Muscle of leg (tissue), 11 donors: Measurements from ENCODE around the gene RACGAP1. TPM values are rescaled to one million over a fixed set of nuclear protein-coding genes. Genes with fewer than 3 reads are reported as not detected.

Experiments
- DNase-seq: peaks from one replicate; pipeline ENCODE4 v3.0.0; 2013
- H3K27ac ChIP-seq: one replicate; pipeline ENCODE4 v1.5.1; 2013; ENCODE audit warnings: mild to moderate bottlenecking, low read length, control low read depth
- H3K27me3 ChIP-seq: one replicate; pipeline ENCODE4 v1.6.1; 2013; ENCODE audit warnings: low read length; ENCODE audit not compliant: control insufficient read depth, insufficient read depth
- H3K36me3 ChIP-seq: one replicate; pipeline ENCODE4 v1.6.1; 2013; ENCODE audit warnings: low read length; ENCODE audit not compliant: control insufficient read depth, insufficient read depth
- H3K4me1 ChIP-seq: one replicate; pipeline ENCODE4 v1.6.1; 2013; ENCODE audit warnings: low read length; ENCODE audit not compliant: control insufficient read depth, insufficient read depth
- H3K4me3 ChIP-seq: one replicate; pipeline ENCODE4 v1.5.1; 2013; ENCODE audit warnings: low read length, control low read depth
- H3K9me3 ChIP-seq: replicated peaks from 2 replicates; pipeline ENCODE4 v1.6.1; 2013; ENCODE audit warnings: low read depth, low read length; ENCODE audit not compliant: control insufficient read depth
- WGBS: methylation state at CpG from one replicate; pipeline ENCODE4 v1.1.5; 2013; ENCODE audit warnings: missing lambda C conversion rate; ENCODE audit not compliant: insufficient coverage; 5-methylcytosine and 5-hydroxymethylcytosine counted together
- polyA plus RNA-seq, 8 donors: library from polyadenylated mRNA; unstranded; fragments of 120-200 nt; gene quantifications; one replicate each; pipeline versions ENCODE4 v1.2.1 to v1.2.3, GENCODE V29; 2013; ENCODE audit warnings: inconsistent platforms in 1 of 8, low replicate concordance in 1 of 8; ENCODE audit not compliant: insufficient read length in 8 of 8, insufficient read depth in 1 of 8
- total RNA-seq: library from RNA; stranded (reverse); fragments of 120-200 nt; gene quantifications from one replicate; pipeline ENCODE4 v1.2.4, GENCODE V29; 2013

The RACGAP1 gene
- total and polyA plus RNA-seq, 9 donors = 21.3 to 40.7 (median 28.8) TPM

DNA sequence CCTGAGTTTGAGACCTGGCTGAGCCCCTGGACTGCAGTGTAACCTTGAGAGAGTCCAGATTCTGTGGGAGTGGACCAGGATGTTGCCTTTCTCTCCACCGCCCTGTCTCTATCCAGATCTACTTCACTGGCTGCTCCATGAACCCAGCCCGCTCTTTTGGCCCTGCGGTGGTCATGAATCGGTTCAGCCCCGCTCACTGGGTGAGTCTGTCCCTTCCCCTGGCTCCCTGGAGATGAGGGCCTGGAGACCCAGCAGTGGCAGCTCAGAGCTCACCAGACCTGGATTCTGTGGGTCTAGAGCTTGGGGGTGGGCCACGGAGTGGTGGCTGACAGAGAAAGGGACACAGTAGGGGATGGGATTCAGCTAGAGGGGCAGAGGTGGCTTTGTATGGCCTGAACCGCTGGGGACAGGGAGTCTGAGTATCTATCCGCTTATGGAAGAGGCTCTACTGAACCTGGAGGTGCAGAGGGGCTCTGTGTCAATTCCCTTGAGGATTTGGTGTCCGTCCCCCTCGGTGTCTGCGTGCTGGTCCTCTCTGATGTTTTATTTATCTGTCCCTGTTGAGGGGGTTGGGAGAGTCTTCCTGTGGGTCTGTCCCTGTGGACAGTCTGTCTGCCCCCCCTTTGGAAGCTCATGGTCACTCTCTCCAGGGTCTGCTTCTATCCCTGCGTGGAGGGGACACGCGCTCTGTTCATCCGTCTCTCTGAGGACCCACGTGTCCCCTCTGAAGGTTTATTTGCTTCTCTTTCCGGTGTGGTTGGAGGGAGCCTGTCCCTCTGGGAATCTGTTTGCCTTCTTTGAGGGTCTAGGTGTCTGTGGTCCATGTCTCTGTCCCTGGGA is 61.1 kb downstream of the RACGAP1 start:
- no peak overlapping the region for H3K4me3 ChIP-seq
- H3K27me3 ChIP-seq = peaks cover 76% of the 10 kb centered on the region
- H3K36me3 ChIP-seq = no peaks in the 10 kb centered on the region
- no peaks in the 10 kb centered on the region for H3K9me3 ChIP-seq
- peaks cover 39% of the 10 kb centered on the region for H3K4me1 ChIP-seq
- DNase-seq = no peak
- 93% methylated on average over 9 of the region's 17 CpGs for WGBS
- no peak overlapping the region for H3K27ac ChIP-seq

- Histone ChIP-seq H3K27me3 (peaks cover 76% of the 10 kb centered on the region), H3K4me1 (peaks cover 39% of the 10 kb centered on the region), H3K4me3 (no peak overlapping the region), H3K27ac (no peak overlapping the region), H3K36me3 (no peaks in the 10 kb centered on the region), H3K9me3 (no peaks in the 10 kb centered on the region)
- WGBS = 67% methylated on average over 12 of the region's 21 CpGs
- DNase-seq = no peak
Observed at GRCh38 chr12:49962861-49963765, 62.2 kb downstream of the RACGAP1 start.

- no peaks in the 10 kb centered on the region for H3K36me3 ChIP-seq
- peaks cover 76% of the 10 kb centered on the region for H3K27me3 ChIP-seq
- H3K4me1 ChIP-seq = peaks cover 31% of the 10 kb centered on the region
- H3K27ac ChIP-seq = no peak overlapping the region
- 49% methylated on average over 30 of the region's 37 CpGs for WGBS
- H3K9me3 ChIP-seq = no peaks in the 10 kb centered on the region
- H3K4me3 ChIP-seq = no peak overlapping the region
- DNase-seq = no peak
Observed at GRCh38 chr12:49961993-49962764, 63.1 kb downstream of the RACGAP1 start.

GRCh38 chr12:49961111-49961922 is 64.0 kb downstream of the RACGAP1 start, which contains the start of gene AQP5:
Gene AQP5, plus strand, starts transcription at chr12:49961872. Its CDS starts 146 bp downstream, at chr12:49962018.
- Histone ChIP-seq H3K36me3 (no peaks in the 10 kb centered on the region), H3K9me3 (no peaks in the 10 kb centered on the region), H3K4me1 (peaks cover 29% of the 10 kb centered on the region), H3K27ac (no peak within 1 kb of the TSS), H3K4me3 (peak within 1 kb of the TSS; percentile 25), H3K27me3 (peaks cover 78% of the 10 kb centered on the region)
- 1% methylated on average over 108 of the region's 111 CpGs for WGBS
- no peak for DNase-seq

DNA sequence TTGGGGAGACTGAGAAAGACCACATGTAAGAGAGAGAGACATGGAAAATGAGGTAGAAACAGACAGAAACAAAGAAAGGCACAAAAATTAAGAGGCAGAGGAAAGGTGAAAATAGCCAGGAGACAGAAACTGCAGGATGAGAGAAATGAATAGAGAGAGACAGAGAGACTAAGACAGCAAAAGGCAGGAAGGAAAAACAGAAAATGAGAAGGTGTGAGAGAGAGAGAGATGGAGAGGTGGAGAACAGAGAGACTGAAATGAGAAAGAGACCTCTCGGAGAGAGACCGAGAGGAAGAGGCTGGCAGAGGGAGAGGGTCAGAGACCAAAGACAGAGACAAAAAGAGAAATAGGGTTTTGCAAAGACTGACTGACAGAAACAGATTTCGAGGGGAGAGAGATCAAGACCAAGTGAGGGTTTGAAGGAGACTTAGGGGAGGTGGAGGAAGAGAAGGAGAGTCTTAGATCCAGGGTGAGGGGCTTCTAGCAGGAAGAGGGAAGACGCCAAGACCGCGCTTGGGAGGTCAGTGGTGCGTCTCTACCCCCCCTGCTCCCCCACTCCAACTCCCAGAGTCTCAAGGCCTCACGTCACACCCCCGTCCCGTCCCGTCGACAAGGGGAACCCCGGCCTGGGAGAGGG is 64.7 kb downstream of the RACGAP1 start:
- Histone ChIP-seq H3K36me3 (no peaks in the 10 kb centered on the region), H3K27me3 (peaks cover 82% of the 10 kb centered on the region), H3K4me1 (peaks cover 29% of the 10 kb centered on the region), H3K4me3 (no peak overlapping the region), H3K27ac (no peak overlapping the region), H3K9me3 (no peaks in the 10 kb centered on the region)
- DNase-seq = no peak
- 31% methylated on average over 9 of the region's 13 CpGs for WGBS

DNA sequence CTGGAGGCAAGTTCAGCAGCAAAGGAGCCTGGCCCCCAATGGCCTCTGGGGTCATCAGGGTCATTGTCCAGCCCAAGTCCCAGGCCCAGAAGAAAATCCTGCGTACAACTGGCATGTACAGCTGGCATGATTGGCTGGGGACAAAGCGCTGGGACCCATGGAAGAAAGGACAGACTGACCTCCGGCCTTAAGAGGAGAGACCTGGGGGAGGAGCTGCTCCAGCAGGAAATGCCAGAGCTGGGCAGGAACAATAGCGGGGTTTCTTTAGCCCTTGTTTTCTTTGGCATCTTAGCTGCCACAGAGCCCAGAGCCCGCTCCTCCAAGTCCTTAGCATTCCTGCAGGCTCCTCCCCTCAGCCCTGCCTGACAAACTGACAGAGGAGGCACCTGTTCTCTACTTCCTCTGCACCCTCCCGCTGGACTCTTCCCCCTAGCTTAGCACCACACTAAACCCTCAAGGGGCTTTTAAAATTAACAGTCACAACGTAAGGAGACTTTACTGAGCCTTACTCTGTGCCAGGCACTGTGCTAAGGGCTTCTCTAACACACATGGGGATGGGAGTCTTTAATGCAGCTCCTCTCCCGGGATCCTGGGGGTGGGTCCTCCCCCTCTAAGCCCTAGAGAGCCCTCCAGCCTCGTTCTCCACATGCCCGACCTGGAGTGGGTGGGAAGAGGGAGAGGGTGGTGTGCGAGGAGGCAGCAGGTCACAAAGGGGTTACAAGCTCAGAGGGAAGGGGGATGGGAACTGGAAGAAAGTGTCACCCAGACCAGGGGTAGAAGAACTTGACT is 65.4 kb downstream of the RACGAP1 start:
- no peak overlapping the region for H3K27ac ChIP-seq
- no peak for DNase-seq
- H3K4me3 ChIP-seq = no peak overlapping the region
- H3K9me3 ChIP-seq = no peaks in the 10 kb centered on the region
- peaks cover 85% of the 10 kb centered on the region for H3K27me3 ChIP-seq
- H3K4me1 ChIP-seq = peaks cover 29% of the 10 kb centered on the region
- H3K36me3 ChIP-seq = no peaks in the 10 kb centered on the region
- WGBS = 48% methylated on average over 8 of the region's 11 CpGs

DNA sequence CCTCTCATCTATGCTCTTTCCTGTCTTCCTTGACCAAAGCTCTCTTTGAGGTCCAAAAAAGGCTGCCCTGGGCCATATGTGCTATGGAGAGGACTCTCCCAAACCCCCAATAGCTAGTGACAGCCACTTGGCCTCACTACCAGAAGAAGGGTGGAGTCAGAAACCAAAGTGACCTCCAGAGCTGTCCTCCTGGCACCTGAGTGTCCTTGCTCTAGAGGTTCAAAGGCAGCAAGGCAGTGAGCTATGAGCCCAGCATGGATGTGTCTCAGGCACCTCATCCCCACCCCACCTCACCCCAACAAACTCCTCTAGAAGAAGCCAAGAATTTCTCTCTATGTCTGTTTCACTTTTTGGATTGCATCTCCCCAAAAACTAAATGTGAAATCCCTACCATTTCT is 67.7 kb downstream of the RACGAP1 start:
- H3K27me3 ChIP-seq = peaks cover 86% of the 10 kb centered on the region
- no peaks in the 10 kb centered on the region for H3K36me3 ChIP-seq
- no peak for DNase-seq
- no peak overlapping the region for H3K4me3 ChIP-seq
- peaks cover 29% of the 10 kb centered on the region for H3K4me1 ChIP-seq
- no peak overlapping the region for H3K27ac ChIP-seq
- no peaks in the 10 kb centered on the region for H3K9me3 ChIP-seq

DNA sequence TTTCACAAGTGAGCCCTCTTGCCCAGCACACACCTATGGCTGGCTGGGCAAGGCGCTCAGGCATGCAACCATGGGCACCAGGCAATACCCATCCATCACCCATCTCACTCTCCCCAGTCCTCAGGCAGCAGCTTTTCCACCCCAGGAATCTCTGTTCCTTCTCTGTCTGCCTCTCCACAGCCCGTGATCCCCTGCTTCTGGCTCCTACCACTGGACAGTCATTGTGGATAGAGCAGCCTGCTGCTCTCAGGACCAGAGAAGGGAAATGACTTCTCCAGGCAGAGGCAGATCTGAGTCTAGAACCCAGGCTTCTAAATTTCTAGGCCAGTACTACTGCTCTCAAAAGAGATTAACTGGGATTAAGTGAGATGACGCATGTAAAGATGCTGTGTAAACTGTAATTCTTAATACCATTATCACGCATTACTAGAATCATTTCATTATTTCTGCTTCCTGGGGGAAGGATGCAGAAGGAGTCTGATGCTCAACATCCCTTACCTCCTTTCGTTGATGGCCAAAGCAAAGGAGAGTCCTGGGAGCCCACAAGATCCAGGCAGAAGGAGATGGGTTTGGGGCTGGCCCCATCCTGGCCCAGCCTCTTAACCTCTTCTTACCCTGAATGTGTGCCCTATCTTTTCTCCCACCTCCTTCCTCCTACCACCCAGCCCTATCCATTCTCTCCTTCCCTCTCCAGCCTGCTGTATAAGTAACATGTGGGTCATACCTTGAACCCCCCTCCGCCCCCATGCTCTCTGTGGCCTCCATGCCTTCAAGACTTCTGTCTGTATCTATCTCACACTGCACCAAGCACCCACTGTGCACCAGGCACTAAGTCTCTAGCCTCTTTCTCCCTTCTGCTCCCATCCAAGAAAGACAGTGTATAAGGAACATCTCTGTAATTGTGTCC is 68.4 kb downstream of the RACGAP1 start:
- 92% methylated on average over 2 of the region's 6 CpGs for WGBS
- H3K9me3 ChIP-seq = no peaks in the 10 kb centered on the region

More for the DNA sequence above, 68.4 kb downstream of the RACGAP1 start:
- Histone ChIP-seq H3K27ac (no peak overlapping the region), H3K27me3 (peaks cover 81% of the 10 kb centered on the region), H3K4me1 (peaks cover 27% of the 10 kb centered on the region), H3K4me3 (no peak overlapping the region), H3K36me3 (no peaks in the 10 kb centered on the region)
- DNase-seq = no peak
